Activated naive CD4-positive, alpha-beta T cell treated with anti-CD3 and anti-CD28 coated beads, Interleukin-2, amount 50 U/mL, for 24 hours (primary cell): ENCODE data around the gene UNC45A.

Experiments
- H3K27ac Mint-ChIP-seq: one replicate; pipeline ENCODE4 v1.8.0; 2021; ENCODE audit warnings: mild to moderate bottlenecking, mixed read lengths
- H3K27me3 Mint-ChIP-seq: one replicate; pipeline ENCODE4 v1.8.0; 2021; ENCODE audit warnings: mixed read lengths
- H3K36me3 Mint-ChIP-seq: one replicate; pipeline ENCODE4 v1.8.0; 2021; ENCODE audit warnings: mixed read lengths
- H3K4me1 Mint-ChIP-seq: one replicate; pipeline ENCODE4 v1.8.0; 2021; ENCODE audit warnings: mixed read lengths
- H3K4me3 Mint-ChIP-seq: one replicate; pipeline ENCODE4 v1.8.0; 2021; ENCODE audit warnings: mild to moderate bottlenecking, mixed read lengths
- H3K9me3 Mint-ChIP-seq: one replicate; pipeline ENCODE4 v1.8.0; 2021; ENCODE audit warnings: mixed read lengths

UNC45A gene

GRCh38 chr15:90959028-90959595 lies 24.0 kb downstream of the UNC45A start:
- peaks cover 3% of the 10 kb centered on the region for H3K36me3 Mint-ChIP-seq
- H3K4me1 Mint-ChIP-seq = peaks cover 15% of the 10 kb centered on the region
- no peak overlapping the region for H3K4me3 Mint-ChIP-seq
- no peaks in the 10 kb centered on the region for H3K27me3 Mint-ChIP-seq
- no peaks in the 10 kb centered on the region for H3K9me3 Mint-ChIP-seq
- H3K27ac Mint-ChIP-seq = no peak overlapping the region

- Mint-ChIP-seq H3K36me3 (peaks cover 3% of the 10 kb centered on the region), H3K9me3 (no peaks in the 10 kb centered on the region), H3K27me3 (no peaks in the 10 kb centered on the region), H3K4me1 (peaks cover 15% of the 10 kb centered on the region), H3K27ac (no peak overlapping the region), H3K4me3 (no peak overlapping the region)
These were observed 24.8 kb downstream of the UNC45A start for GRCh38 chr15:90959894-90960293.

GRCh38 chr15:90960298-90961091 lies 25.4 kb downstream of the UNC45A start:
- Mint-ChIP-seq H3K27ac (no peak overlapping the region), H3K4me1 (peaks cover 15% of the 10 kb centered on the region), H3K36me3 (peaks cover 3% of the 10 kb centered on the region), H3K27me3 (no peaks in the 10 kb centered on the region), H3K4me3 (no peak overlapping the region), H3K9me3 (no peaks in the 10 kb centered on the region)

GRCh38 chr15:90962021-90962420 lies 26.9 kb downstream of the UNC45A start:
- H3K4me3 Mint-ChIP-seq = no peak overlapping the region
- peaks cover 3% of the 10 kb centered on the region for H3K36me3 Mint-ChIP-seq
- H3K27me3 Mint-ChIP-seq = no peaks in the 10 kb centered on the region
- H3K9me3 Mint-ChIP-seq = no peaks in the 10 kb centered on the region
- H3K27ac Mint-ChIP-seq = no peak overlapping the region
- H3K4me1 Mint-ChIP-seq = peaks cover 8% of the 10 kb centered on the region

- H3K4me1 Mint-ChIP-seq = peaks cover 4% of the 10 kb centered on the region
- H3K27me3 Mint-ChIP-seq = no peaks in the 10 kb centered on the region
- peaks cover 3% of the 10 kb centered on the region for H3K36me3 Mint-ChIP-seq
- no peak overlapping the region for H3K27ac Mint-ChIP-seq
- no peaks in the 10 kb centered on the region for H3K9me3 Mint-ChIP-seq
- no peak overlapping the region for H3K4me3 Mint-ChIP-seq
These were observed 31.2 kb downstream of the UNC45A start for GRCh38 chr15:90966262-90966661.

GRCh38 chr15:90967206-90967605 lies 32.1 kb downstream of the UNC45A start:
- Mint-ChIP-seq H3K4me3 (no peak overlapping the region), H3K9me3 (no peaks in the 10 kb centered on the region), H3K27ac (no peak overlapping the region), H3K4me1 (peaks cover 2% of the 10 kb centered on the region), H3K36me3 (peaks cover under 1% of the 10 kb centered on the region), H3K27me3 (no peaks in the 10 kb centered on the region)

GRCh38 chr15:90968434-90968833 lies 33.3 kb downstream of the UNC45A start:
- H3K27me3 Mint-ChIP-seq = no peaks in the 10 kb centered on the region
- H3K36me3 Mint-ChIP-seq = no peaks in the 10 kb centered on the region
- H3K9me3 Mint-ChIP-seq = no peaks in the 10 kb centered on the region
- H3K4me1 Mint-ChIP-seq = no peaks in the 10 kb centered on the region
- H3K27ac Mint-ChIP-seq = no peak overlapping the region
- no peak overlapping the region for H3K4me3 Mint-ChIP-seq

- Mint-ChIP-seq H3K36me3 (peaks cover 5% of the 10 kb centered on the region), H3K27me3 (no peaks in the 10 kb centered on the region)
These were observed 35.2 kb downstream of the UNC45A start for GRCh38 chr15:90970274-90970673.

GRCh38 chr15:90972133-90972532 lies 37.0 kb downstream of the UNC45A start:
- H3K27ac Mint-ChIP-seq = no peak overlapping the region
- H3K4me3 Mint-ChIP-seq = no peak overlapping the region
- no peaks in the 10 kb centered on the region for H3K9me3 Mint-ChIP-seq
- H3K27me3 Mint-ChIP-seq = no peaks in the 10 kb centered on the region
- H3K4me1 Mint-ChIP-seq = no peaks in the 10 kb centered on the region
- peaks cover 5% of the 10 kb centered on the region for H3K36me3 Mint-ChIP-seq

More at GRCh38 chr15:90970274-90970673, 35.2 kb downstream of the UNC45A start:
- Mint-ChIP-seq H3K9me3 (no peaks in the 10 kb centered on the region), H3K4me1 (no peaks in the 10 kb centered on the region), H3K27ac (no peak overlapping the region), H3K4me3 (no peak overlapping the region)

- Mint-ChIP-seq H3K4me3 (no peak overlapping the region), H3K9me3 (no peaks in the 10 kb centered on the region), H3K4me1 (no peaks in the 10 kb centered on the region), H3K27ac (no peak overlapping the region), H3K36me3 (peaks cover 7% of the 10 kb centered on the region), H3K27me3 (no peaks in the 10 kb centered on the region)
These were observed 39.1 kb downstream of the UNC45A start for GRCh38 chr15:90974216-90974615.

GRCh38 chr15:90979582-90979981 lies 44.5 kb downstream of the UNC45A start:
- Mint-ChIP-seq H3K36me3 (peaks cover 2% of the 10 kb centered on the region), H3K9me3 (no peaks in the 10 kb centered on the region)

GRCh38 chr15:90981681-90982080 lies 46.6 kb downstream of the UNC45A start:
- peaks cover 2% of the 10 kb centered on the region for H3K36me3 Mint-ChIP-seq
- H3K9me3 Mint-ChIP-seq = no peaks in the 10 kb centered on the region
- no peaks in the 10 kb centered on the region for H3K27me3 Mint-ChIP-seq
- H3K27ac Mint-ChIP-seq = no peak overlapping the region
- no peaks in the 10 kb centered on the region for H3K4me1 Mint-ChIP-seq
- no peak overlapping the region for H3K4me3 Mint-ChIP-seq

More at GRCh38 chr15:90979582-90979981, 44.5 kb downstream of the UNC45A start:
- no peak overlapping the region for H3K4me3 Mint-ChIP-seq
- H3K4me1 Mint-ChIP-seq = no peaks in the 10 kb centered on the region
- no peak overlapping the region for H3K27ac Mint-ChIP-seq
- no peaks in the 10 kb centered on the region for H3K27me3 Mint-ChIP-seq

GRCh38 chr15:90982135-90982534 lies 47.0 kb downstream of the UNC45A start:
- Mint-ChIP-seq H3K27me3 (no peaks in the 10 kb centered on the region), H3K9me3 (no peaks in the 10 kb centered on the region), H3K4me1 (no peaks in the 10 kb centered on the region), H3K27ac (no peak overlapping the region), H3K4me3 (no peak overlapping the region), H3K36me3 (peaks cover 2% of the 10 kb centered on the region)

- H3K27ac Mint-ChIP-seq = no peak overlapping the region
- peaks cover 5% of the 10 kb centered on the region for H3K4me1 Mint-ChIP-seq
- no peaks in the 10 kb centered on the region for H3K36me3 Mint-ChIP-seq
- H3K27me3 Mint-ChIP-seq = no peaks in the 10 kb centered on the region
- H3K9me3 Mint-ChIP-seq = no peaks in the 10 kb centered on the region
- H3K4me3 Mint-ChIP-seq = no peak overlapping the region
These were observed 51.9 kb downstream of the UNC45A start for GRCh38 chr15:90986790-90987507.

- peaks cover 5% of the 10 kb centered on the region for H3K4me1 Mint-ChIP-seq
- no peaks in the 10 kb centered on the region for H3K27me3 Mint-ChIP-seq
- no peak overlapping the region for H3K27ac Mint-ChIP-seq
- no peaks in the 10 kb centered on the region for H3K36me3 Mint-ChIP-seq
- no peaks in the 10 kb centered on the region for H3K9me3 Mint-ChIP-seq
- no peak overlapping the region for H3K4me3 Mint-ChIP-seq
These were observed 52.6 kb downstream of the UNC45A start for GRCh38 chr15:90987561-90988141.

GRCh38 chr15:90988296-90988695 lies 53.2 kb downstream of the UNC45A start:
- Mint-ChIP-seq H3K4me1 (peaks cover 5% of the 10 kb centered on the region), H3K27me3 (no peaks in the 10 kb centered on the region), H3K4me3 (no peak overlapping the region), H3K9me3 (no peaks in the 10 kb centered on the region), H3K36me3 (no peaks in the 10 kb centered on the region), H3K27ac (no peak overlapping the region)
